ENCODE data around the gene PLCH2. TPM values are rescaled to one million over a fixed set of nuclear protein-coding genes. Genes with fewer than 3 reads are reported as not detected.

PLCH2 gene
- total RNA-seq, 1 donor from 2014 or later: 30.7 TPM

- DNase-seq (ENCODE audit: extremely low spot score in 2 of 2): no peak
- TF ChIP-seq POLR2A (IDR thresholded peaks at IDR 0.05) (no peak), CTCF (IDR thresholded peaks at IDR 0.05) (no peak), POLR2AphosphoS5 (IDR thresholded peaks at IDR 0.05; ENCODE audit: insufficient read depth in 1 of 2, low read depth in 1 of 2) (no peak)
- Histone ChIP-seq H3K36me3 (no peaks in the 10 kb centered on the region), H3K9me3 (no peaks in the 10 kb centered on the region), H3K27me3 (no peaks in the 10 kb centered on the region), H3K4me3 (no peak overlapping the region), H3K4me1 (peaks cover 7% of the 10 kb centered on the region), H3K27ac (no peak overlapping the region)
- intact Hi-C loops (cut with DNase I): no loop called here
Observed at GRCh38 chr1:2471587-2472001, 4.5 kb upstream of the PLCH2 start.

- H3K4me1 ChIP-seq: peaks cover 3% of the 10 kb centered on the region
- no peak overlapping the region for H3K4me3 ChIP-seq
- TF ChIP-seq CTCF (IDR thresholded peaks at IDR 0.05) (no peak), POLR2A (IDR thresholded peaks at IDR 0.05) (no peak), POLR2AphosphoS5 (IDR thresholded peaks at IDR 0.05; ENCODE audit: insufficient read depth in 1 of 2, low read depth in 1 of 2) (no peak)
- no peaks in the 10 kb centered on the region for H3K27me3 ChIP-seq
- intact Hi-C loops (cut with DNase I): no loop called here
- no peaks in the 10 kb centered on the region for H3K9me3 ChIP-seq
- no peak for DNase-seq (ENCODE audit: extremely low spot score in 2 of 2)
- H3K36me3 ChIP-seq: no peaks in the 10 kb centered on the region
- no peak overlapping the region for H3K27ac ChIP-seq
Observed at GRCh38 chr1:2472109-2472508, 4.0 kb upstream of the PLCH2 start.

DNA sequence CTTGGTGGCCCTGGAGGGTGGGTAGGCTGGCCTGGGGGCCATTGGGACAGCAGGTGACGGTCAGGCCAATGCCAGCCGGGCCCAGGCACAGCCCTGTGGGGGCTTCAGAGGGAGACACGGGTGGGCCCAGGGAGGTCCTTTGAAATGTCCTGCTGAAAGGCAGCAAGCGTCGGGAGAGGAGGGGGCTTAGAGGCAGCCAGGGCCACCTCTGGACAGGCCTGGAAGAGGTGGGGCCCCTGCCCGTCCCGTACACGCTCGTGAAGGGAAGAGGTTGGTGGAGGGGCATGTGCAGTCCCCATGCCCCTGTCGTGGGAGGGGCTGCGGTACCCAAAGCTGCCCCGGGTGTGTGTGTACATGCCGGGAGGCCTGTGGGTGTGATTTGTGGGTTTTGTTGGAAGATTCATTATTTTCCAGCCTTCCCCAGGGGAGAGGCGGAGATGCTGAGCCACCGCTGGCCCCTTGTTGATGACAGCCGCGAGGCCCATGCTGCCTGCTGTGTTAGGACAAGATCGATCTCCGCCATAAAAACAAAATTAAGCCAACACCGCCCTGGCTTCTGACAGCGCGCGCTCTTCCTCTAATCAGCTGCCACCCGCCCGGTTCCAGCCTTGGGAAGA lies 3.4 kb upstream of the PLCH2 start:
- no peaks in the 10 kb centered on the region for H3K4me1 ChIP-seq
- H3K27me3 ChIP-seq: no peaks in the 10 kb centered on the region
- no peak overlapping the region for H3K4me3 ChIP-seq

GRCh38 chr1:2473198-2473597 lies 2.9 kb upstream of the PLCH2 start:
- TF ChIP-seq CTCF (IDR thresholded peaks at IDR 0.05) (no peak), POLR2A (IDR thresholded peaks at IDR 0.05) (no peak), POLR2AphosphoS5 (IDR thresholded peaks at IDR 0.05; ENCODE audit: insufficient read depth in 1 of 2, low read depth in 1 of 2) (no peak)
- no peak for DNase-seq (ENCODE audit: extremely low spot score in 2 of 2)
- no peaks in the 10 kb centered on the region for H3K9me3 ChIP-seq
- H3K4me3 ChIP-seq: no peak overlapping the region
- H3K27me3 ChIP-seq: no peaks in the 10 kb centered on the region
- intact Hi-C loops (cut with DNase I): no loop called here
- no peaks in the 10 kb centered on the region for H3K4me1 ChIP-seq
- no peak overlapping the region for H3K27ac ChIP-seq
- no peaks in the 10 kb centered on the region for H3K36me3 ChIP-seq

More for the DNA sequence above, 3.4 kb upstream of the PLCH2 start:
- Histone ChIP-seq H3K27ac (no peak overlapping the region), H3K36me3 (no peaks in the 10 kb centered on the region), H3K9me3 (no peaks in the 10 kb centered on the region)
- no peak for DNase-seq (ENCODE audit: extremely low spot score in 2 of 2)
- intact Hi-C loops (cut with DNase I): no loop called here
- TF ChIP-seq POLR2AphosphoS5 (IDR thresholded peaks at IDR 0.05; ENCODE audit: insufficient read depth in 1 of 2, low read depth in 1 of 2): no peak
- no peak for TF ChIP-seq POLR2A (IDR thresholded peaks at IDR 0.05)
- TF ChIP-seq CTCF (IDR thresholded peaks at IDR 0.05): no peak

DNA sequence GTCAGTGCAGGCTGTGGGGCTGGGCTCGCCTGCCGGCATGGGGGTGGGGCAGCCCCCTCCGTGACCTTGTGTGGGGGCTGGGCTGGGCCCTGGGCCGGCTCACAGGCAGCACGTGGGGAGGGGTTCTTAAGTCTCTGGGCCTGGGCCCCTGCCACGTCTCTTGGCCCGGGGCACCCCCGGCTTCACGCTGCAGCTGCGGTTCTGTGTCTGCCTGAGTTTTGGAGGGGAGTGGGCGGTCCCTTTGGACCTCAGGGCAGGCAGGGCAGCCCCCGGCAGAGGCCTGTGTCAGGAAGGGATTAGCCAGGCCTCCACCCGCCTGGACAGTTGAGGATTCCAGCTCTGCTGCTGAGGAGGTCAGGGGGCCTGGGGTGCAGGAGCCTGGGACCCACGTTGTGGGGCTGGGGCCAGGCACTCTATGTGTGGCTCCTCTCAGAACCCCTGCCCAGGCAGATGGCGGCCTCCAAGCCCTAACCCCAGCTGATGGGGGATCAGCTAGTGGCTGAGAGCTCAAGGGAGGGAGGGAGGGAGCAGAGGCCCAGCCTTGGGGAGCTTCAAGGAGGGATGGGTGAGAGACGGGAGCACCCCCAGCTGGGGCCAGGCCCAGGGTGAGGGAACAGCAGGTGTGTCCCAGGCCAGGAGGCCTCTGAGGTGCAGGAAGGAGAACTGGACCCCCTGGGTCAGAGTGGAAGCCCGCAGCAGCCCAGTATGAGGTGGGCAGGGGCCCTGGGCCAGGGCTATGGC lies 1.8 kb upstream of the PLCH2 start:
- Histone ChIP-seq H3K27ac (no peak overlapping the region), H3K4me3 (no peak overlapping the region), H3K27me3 (no peaks in the 10 kb centered on the region), H3K36me3 (no peaks in the 10 kb centered on the region), H3K9me3 (no peaks in the 10 kb centered on the region), H3K4me1 (no peaks in the 10 kb centered on the region)
- intact Hi-C loops (cut with DNase I): no loop called here
- TF ChIP-seq POLR2AphosphoS5 (IDR thresholded peaks at IDR 0.05; ENCODE audit: insufficient read depth in 1 of 2, low read depth in 1 of 2) (no peak), POLR2A (IDR thresholded peaks at IDR 0.05) (no peak), CTCF (IDR thresholded peaks at IDR 0.05) (no peak)
- DNase-seq (ENCODE audit: extremely low spot score in 2 of 2): no peak
